ENCODE measurements around the gene SHC4. TPM values are rescaled to one million over a fixed set of nuclear protein-coding genes. Genes with fewer than 3 reads are reported as not detected.

Gene SHC4
- total and polyA plus RNA-seq, 2 of the 8 experiments (the other 6 are each of a cell fraction or from before 2014, with no cell fraction given) = 0.15 to 0.30 TPM

GRCh38 chr15:48966595-48967301 is 3.0 kb upstream of the SHC4 start (continued):
- TF ChIP-seq NANOG (IDR thresholded peaks at IDR 0.05; ENCODE audit: insufficient read depth, low read depth, low read length, poor library complexity, severe bottlenecking) = no peak
- no peak for TF ChIP-seq BCL11A (IDR thresholded peaks at IDR 0.05; ENCODE audit: low read depth in 2 of 2, low read length in 2 of 2)
